IMR-90 (cell line): ENCODE measurements around the gene ABHD1.
"Not testable (repeated sequence)": the region's sequence is repeated elsewhere in the genome, so short reads cannot be mapped to it uniquely, and the experiment has no call there.

Source experiments
- CEBPB ChIP-seq: IDR thresholded peaks from 2 replicates; pipeline ENCODE4 v1.6.1; 2012; ENCODE audit warnings: low read depth, low read length, improper control_type of control experiment
- FOS ChIP-seq: fragments of 150-350 bp; IDR thresholded peaks from 2 replicates; pipeline ENCODE4 v1.6.1; 2016; ENCODE audit warnings: low read depth, low read length
- MAFK ChIP-seq: IDR thresholded peaks from 2 replicates; pipeline ENCODE4 v1.6.1; 2012; ENCODE audit warnings: low read depth, low read length, improper control_type of control experiment
- POLR2A ChIP-seq: IDR thresholded peaks from 2 replicates; pipeline ENCODE4 v1.6.1; 2012; ENCODE audit warnings: mild to moderate bottlenecking, low read depth, low read length
- RAD21 ChIP-seq: IDR thresholded peaks from 2 replicates; pipeline ENCODE4 v1.6.1; 2012; ENCODE audit warnings: low read length, improper control_type of control experiment
- RCOR1 ChIP-seq: IDR thresholded peaks from 2 replicates; pipeline ENCODE4 v1.6.1; 2012; ENCODE audit warnings: mild to moderate bottlenecking, low read length, improper control_type of control experiment; ENCODE audit not compliant: insufficient replicate concordance
- RFX5 ChIP-seq: IDR thresholded peaks from 2 replicates; pipeline ENCODE4 v1.8.0; 2012; ENCODE audit warnings: low read depth, mild to moderate bottlenecking, low read length, moderate library complexity
- SMC3 ChIP-seq: fragments of 150-350 bp; IDR thresholded peaks from 2 replicates; pipeline ENCODE4 v1.6.1; 2016; ENCODE audit warnings: low read depth, mild to moderate bottlenecking, antibody characterized with exemption, low read length, moderate library complexity
- TF ChIP-seq, protein P1 (sequence below): conservative IDR thresholded peaks from 2 replicates; pipeline ENCODE4 v1.5.1; 2012; ENCODE audit warnings: mild to moderate bottlenecking, low read depth, low read length, improper control_type of control experiment
- TF ChIP-seq, protein P2 (sequence below): fragments of 150-350 bp; IDR thresholded peaks from 2 replicates; pipeline ENCODE4 v1.6.1; 2017; ENCODE audit warnings: mild to moderate bottlenecking, antibody characterized with exemption, low read length, low read depth

DNA sequence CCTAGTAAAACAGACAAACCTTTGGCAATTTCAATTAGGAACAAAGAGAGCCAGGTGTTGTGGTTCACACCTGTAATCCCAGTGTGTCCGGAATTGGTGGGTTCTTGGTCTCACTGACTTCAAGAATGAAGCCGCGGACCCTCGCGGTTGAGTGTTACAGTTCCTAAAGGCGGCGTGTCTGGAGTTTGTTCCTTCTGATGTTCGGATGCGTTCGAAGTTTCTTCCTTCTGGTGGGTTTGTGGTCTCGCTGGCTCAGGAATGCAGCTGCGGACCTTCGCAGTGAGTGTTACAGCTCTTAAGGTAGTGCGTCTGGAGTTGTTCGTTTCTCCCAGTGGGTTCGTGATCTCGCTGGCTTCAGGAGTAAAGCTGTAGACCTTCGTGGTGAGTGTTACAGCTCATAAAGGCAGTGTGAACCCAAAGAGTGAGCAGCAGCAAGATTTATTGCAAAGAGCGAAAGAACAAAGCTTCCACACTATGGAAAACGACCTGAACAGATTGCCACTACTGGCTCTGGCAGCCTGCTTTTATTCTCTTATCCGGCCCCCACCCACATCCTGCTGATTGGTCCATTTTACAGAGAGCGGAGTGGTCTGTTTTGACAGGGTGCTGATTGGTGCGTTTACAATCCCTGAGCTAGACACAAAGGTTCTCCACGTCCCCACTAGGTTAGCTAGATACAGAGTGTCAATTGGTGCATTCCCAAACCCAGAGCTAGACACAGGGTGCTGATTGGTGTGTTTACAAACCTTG lies 12.8 kb upstream of the ABHD1 start:
- TF ChIP-seq, protein P1, sequence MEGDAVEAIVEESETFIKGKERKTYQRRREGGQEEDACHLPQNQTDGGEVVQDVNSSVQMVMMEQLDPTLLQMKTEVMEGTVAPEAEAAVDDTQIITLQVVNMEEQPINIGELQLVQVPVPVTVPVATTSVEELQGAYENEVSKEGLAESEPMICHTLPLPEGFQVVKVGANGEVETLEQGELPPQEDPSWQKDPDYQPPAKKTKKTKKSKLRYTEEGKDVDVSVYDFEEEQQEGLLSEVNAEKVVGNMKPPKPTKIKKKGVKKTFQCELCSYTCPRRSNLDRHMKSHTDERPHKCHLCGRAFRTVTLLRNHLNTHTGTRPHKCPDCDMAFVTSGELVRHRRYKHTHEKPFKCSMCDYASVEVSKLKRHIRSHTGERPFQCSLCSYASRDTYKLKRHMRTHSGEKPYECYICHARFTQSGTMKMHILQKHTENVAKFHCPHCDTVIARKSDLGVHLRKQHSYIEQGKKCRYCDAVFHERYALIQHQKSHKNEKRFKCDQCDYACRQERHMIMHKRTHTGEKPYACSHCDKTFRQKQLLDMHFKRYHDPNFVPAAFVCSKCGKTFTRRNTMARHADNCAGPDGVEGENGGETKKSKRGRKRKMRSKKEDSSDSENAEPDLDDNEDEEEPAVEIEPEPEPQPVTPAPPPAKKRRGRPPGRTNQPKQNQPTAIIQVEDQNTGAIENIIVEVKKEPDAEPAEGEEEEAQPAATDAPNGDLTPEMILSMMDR: not testable (repeated sequence)
- not testable (repeated sequence) for TF ChIP-seq RAD21, RFX5, POLR2A, CEBPB, SMC3, MAFK, FOS, RCOR1
- TF ChIP-seq, protein P2, sequence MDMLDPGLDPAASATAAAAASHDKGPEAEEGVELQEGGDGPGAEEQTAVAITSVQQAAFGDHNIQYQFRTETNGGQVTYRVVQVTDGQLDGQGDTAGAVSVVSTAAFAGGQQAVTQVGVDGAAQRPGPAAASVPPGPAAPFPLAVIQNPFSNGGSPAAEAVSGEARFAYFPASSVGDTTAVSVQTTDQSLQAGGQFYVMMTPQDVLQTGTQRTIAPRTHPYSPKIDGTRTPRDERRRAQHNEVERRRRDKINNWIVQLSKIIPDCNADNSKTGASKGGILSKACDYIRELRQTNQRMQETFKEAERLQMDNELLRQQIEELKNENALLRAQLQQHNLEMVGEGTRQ: not testable (repeated sequence)
